ENCODE data around the gene SLC27A3.

DNA sequence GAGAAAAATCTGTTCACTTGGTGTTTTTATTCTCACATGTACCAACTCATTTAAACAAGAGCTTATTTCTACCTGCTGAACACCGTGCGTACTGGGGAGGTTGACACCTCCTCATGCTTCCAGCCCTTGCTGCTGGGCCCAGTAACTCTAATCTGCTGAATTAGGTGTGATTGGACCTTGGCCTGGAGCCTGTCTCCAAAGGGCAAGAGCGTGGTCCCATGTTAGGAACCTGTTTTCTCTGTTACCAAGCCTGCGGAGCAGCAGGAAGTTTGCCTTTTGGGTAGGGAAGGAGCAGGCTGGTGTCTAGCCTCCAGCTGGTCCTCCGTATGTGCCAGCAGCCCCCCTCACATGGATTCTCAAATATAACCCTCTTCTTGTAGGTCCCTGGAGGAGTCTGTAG is 10.9 kb upstream of the SLC27A3 start:
- TF ChIP-seq CTCF (IDR thresholded peaks at IDR 0.05) (no peak), POLR2A (IDR thresholded peaks at IDR 0.05) (no peak), EP300 (IDR thresholded peaks at IDR 0.05) (no peak), POLR2AphosphoS5 (IDR thresholded peaks at IDR 0.05) (no peak)

All from sigmoid colon (tissue), 4 donors.